Ureter (tissue), 1 donor: ENCODE measurements around the gene PRDM12. TPM values are rescaled to one million over a fixed set of nuclear protein-coding genes. Genes with fewer than 3 reads are reported as not detected.

Experiments
- DNase-seq: peaks from one replicate; pipeline ENCODE4 v3.0.0-alpha.2; 2020; ENCODE audit warnings: low spot score
- total RNA-seq: library from RNA; stranded (reverse); gene quantifications from one replicate; pipeline ENCODE4 v1.2.4, GENCODE V29; 2023
- donor health status: DM: yes; HTN: yes; CAD: no.

Gene PRDM12
- total RNA-seq, result 0.21 TPM

DNA sequence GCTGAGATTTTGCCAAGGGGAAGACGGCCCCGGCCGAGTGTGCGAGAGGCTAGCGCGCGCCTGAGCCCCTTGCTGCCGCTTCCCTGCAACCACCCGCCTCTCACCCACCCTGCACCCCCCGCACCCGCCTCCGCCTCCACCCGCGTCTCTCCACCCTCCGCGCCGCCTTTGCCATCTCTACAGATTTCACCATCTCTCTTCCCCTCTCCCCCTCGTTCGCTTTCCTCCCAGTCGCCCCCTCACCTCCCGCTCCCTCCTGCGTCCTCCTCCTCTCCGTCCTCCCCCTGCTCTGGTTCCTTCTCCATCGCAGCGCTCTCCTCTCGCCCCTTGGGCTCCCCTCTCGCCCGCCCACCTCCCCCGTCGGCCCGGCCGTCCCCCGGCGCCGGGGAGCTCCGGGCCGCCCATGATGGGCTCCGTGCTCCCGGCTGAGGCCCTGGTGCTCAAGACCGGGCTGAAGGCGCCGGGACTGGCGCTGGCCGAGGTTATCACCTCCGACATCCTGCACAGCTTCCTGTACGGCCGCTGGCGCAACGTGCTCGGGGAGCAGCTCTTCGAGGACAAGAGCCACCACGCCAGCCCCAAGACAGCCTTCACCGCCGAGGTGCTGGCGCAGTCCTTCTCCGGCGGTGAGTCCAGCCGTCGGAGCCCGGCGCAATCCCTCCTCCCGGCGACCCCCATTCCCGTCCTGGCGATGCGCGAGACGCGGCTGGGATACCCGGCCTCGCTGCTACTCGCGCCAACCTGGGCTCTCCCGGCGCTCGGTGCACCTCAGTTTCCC lies at the start of gene PRDM12:
PRDM12 (plus strand) TSS at position 344 of the 778 bp plus-strand sequence; CDS start at position 404, 60 bp downstream.
- DNase-seq, result no peak

DNA sequence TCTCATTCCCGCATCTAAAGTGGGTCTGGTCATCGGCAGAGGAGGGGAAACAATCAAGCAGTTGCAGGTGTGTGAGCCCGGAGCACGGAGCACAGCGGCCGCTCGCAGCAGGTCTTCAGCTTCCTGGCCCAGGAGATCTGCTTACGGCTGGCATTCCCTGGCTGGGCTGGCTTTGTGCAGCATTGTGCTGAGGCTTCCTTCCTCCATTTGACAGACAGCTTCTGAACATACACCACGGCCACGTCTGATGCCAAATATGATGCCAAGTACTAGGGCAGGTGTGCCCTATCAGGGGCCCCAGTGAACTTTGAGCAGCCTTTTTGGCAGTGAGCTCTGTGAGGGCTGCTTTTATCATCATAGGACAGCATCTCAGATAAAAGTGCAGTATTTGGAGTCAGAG lies 47.9 kb upstream of the PRDM12 start:
- no peak for DNase-seq

DNA sequence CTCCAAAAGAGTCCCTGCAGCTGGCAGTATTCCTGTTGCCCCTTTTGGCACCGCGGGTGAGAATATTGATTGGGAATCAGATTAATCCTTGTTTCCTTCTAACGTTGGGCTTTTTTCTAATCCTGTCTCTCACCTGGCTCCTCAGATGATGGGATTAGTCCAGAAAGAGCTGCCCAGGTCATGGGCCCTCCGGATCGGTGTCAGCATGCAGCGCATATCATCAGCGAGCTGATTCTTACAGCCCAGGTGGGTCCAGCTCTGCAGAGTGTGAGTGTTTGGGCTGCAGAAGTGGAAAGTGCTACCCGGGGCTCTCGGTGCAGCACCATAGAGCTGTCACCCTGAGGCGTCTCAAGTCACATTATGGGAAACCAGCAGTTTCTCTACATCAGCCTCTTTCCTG lies 40.9 kb upstream of the PRDM12 start:
- no peak for DNase-seq

GRCh38 chr9:130624154-130624553 lies 40.2 kb upstream of the PRDM12 start:
- DNase-seq, result no peak

- DNase-seq, result no peak
Measured at GRCh38 chr9:130626249-130626996, 38.0 kb upstream of the PRDM12 start.

DNA sequence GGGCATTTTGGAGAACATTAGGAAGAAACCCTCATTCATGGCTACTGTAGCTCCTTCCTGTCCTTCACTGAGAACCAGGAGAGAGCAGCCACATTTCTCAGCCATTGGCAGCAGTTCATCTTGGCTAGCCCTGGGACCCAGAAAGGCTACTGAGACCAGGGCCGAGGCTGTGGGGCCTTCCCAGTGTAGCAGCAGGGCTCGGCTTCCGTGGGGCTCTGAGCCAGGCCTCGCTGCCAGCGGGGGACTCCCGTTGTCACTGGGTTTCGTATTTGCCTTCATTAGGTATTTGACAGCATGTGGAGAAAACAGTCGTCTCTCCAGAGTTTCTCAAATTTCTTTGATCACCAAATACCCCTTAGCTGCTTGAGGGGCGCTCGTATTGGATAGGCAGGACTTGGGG lies 37.3 kb upstream of the PRDM12 start:
- DNase-seq, result no peak

DNA sequence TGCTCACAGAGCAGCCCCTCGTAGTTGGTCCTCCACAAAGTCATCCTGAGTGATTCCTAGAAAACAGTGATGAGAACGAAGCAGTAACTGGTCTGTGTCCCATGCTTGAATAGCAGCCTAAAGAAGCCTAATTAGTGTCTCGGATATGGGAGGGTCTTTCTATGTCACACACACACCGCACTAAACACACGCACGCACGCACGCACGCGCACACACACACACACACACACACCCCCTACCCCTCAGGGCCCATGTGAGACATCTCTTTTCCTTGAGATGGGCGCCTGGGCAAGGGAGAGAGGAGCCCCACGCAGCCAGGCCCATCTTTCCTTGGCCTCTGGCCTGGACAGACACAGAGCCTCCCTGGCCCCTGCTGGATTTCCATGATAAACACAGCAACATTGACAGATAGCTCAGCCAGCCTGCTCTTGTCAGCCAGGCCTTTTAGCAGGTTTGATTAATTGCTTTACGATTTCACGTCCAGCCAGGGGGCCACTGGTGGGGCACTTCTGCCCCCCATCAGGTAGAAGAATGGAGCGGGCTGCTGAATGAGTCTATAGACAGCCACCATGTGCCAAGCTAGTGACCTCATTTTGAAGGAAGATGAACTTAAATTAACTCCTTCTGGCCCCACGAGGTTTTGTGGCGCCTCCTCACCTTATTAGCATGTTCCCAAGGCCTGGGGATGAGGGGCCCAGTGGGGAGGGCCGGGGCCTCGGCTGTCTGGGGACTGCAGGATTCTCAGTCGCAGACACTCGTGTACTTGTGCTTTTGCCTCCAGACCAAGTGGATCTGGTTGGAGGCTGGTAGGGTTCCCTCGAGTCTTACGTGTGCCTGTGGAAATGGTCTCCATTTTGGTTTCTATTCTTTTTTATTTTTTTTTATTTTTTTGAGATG lies 36.2 kb upstream of the PRDM12 start:
- DNase-seq, result no peak

GRCh38 chr9:130629443-130630070 lies 34.8 kb upstream of the PRDM12 start:
- DNase-seq, result no peak

DNA sequence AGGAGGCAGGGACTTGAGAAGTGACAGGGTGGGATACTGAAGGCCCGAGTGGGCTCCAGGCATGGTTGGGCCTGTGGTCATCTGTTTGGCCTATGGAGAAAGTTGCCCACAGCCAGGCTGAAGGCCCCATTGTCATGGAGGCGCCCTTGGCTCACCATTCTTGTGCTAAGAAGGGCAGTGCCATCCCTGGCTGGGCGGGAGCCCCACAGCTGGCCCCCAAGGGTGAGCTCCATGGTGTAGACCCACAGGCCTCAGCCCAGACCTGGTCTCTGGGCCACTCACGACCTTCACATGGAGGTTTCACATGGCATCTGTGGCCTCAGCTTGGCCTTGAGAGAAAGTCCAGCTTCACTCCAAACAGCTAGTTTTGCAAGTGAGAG lies 34.3 kb upstream of the PRDM12 start:
- DNase-seq, result no peak

- DNase-seq, result no peak
Measured at GRCh38 chr9:130630506-130631330, 33.7 kb upstream of the PRDM12 start.

DNA sequence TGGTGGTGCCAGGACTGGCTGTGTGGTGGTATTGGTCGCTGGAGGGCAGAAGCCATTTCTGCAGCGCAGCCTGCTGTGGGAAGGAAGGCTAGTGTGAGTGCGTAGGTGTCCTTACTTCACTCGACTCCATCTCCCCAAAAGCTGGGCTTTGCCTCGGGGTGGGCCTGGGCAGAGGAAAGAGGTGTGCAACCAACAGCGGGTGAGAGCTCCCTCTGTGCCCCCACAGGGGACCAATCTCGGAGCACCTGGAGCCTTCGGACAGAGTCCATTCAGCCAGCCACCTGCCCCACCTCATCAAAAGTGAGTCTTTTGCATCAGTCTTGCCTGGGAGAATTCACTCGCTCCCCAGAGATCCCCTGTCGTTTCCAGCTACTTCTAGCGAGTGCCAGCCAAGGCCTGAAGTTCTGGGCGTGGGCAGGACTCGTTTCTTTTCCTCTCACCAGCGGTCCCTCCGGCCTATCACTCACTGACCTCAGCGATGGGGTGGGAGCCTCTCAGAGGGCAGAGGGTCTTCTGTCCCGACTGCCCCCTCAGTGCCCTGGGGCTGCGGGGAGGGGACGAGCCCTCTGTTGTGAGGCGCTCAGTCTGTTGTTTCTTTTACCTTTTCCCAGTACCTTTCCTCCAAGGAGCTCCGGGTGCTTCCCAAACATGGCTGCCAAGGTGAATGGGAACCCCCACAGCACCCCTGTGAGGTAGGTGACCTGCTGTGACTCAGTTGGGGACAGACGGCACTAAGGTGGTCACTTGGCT lies 32.9 kb upstream of the PRDM12 start:
- no peak for DNase-seq

DNA sequence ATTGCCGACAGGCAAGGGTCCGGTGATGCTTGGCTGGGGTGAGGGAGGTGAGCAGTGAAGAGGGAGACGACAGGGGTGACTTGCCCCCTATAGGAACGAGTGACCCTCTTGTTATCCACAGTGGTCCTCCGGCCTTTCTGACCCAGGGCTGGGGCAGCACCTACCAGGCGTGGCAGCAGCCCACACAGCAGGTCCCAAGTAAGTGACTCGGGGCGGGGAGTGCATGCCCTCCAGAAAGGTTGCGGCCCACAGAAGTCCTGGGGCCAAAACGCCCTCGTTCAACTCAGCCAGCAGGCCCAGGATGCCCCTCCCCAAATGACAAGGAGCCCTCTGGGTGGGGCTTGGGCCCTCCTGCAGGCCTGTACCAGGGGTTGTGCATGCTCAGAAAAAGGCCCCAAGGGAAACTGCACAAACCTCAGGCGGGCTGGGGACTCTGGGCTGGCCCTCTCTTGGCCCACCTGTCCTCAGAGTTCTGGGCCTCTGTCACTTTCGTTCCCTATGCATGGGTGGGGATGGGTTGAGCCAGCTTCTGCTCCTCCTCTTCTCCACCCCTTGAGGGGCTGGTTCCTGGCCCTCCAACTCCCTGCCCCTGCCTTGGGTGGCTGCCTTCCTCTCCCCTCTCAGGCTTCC lies 32.2 kb upstream of the PRDM12 start:
- no peak for DNase-seq

DNA sequence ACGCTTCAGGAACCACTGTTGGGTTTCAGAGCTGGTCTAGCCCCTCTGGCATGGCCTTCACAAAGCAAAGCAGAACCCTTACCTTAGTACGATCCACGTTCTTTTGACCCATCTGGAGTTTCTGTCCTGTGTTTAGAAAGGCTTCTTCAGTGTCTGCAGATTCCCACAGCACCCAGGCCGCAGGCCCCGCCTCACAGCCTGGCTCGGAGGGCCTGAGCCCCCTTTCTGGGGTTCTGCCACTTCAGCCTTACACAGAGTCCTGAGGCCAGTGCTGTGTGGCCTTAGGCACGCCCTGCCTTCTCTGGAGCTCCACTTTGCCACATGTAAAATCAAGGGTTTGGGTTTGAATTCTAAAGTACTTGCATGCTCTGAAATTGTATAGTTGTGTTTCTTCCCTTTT lies 31.6 kb upstream of the PRDM12 start:
- no peak for DNase-seq

DNA sequence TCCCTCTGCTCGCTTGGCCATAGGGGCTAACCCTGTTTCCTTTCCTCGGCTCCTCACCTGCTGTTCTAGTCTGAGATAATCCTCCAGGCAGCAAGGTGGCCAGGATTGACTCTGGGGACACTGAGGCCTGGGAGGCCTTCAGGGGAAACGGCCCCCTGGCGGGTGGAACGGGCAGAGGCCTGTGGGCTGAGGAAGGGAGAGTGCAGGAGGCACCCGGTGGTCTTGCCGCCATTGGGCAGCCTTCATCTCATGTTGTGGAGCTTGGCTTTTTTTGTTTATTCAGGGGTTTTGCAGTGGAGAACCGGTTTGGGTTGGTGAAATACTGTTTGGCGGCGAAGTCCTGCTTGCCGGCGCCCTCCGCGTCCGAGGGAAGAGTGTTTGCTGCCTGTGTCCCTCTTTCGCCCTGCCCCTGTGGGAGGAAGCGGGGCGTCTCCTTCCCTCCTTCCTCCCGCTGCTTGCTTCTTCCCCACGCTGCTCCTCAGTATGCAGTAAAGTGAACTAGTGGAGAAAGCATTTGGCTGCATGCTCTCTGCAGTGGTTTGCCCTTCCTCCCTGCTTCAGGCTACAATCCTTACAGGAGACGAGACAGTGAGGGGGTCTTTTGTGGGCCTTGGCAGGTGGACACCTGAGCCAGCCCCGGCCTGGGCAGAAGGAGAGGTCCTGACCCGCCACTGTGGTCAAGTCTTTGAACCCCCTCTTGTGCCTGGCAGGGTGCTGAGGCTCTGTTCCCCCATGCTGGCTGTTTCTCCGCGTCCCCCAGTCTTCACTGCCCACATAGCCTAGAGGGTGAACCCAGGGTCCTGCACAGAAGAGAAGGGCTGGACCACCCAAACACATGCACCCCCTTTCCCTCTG lies 30.8 kb upstream of the PRDM12 start:
- DNase-seq, result no peak

DNA sequence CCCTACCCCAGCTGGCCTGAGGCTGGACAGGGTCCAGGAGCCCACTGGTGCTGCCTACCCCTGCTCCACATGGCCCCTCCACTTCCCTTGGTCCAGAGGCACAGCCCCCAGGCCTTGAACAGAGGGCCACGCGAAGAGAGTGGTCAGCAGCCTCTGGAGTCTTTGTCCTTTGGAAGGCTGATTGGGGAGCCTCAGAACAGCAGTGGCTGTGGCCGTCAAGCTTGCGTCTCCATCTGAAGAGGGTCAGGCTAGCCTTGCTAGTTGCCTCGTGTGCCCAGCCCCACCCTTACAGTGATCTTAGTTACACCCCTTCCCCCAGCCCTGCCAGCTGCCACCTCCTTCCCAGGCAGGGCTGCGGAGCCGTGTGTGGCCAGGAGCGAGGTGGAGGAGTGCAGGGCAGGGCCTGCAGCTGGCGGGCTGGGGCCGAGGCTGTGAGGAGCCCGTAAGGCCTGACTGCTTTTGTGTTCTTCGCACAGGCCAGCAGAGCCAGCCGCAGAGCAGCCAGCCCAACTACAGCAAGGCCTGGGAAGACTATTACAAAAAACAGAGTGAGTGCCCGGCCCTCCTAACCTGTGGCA lies 30.1 kb upstream of the PRDM12 start:
- no peak for DNase-seq

GRCh38 chr9:130634801-130635200 lies 29.6 kb upstream of the PRDM12 start:
- no peak for DNase-seq

DNA sequence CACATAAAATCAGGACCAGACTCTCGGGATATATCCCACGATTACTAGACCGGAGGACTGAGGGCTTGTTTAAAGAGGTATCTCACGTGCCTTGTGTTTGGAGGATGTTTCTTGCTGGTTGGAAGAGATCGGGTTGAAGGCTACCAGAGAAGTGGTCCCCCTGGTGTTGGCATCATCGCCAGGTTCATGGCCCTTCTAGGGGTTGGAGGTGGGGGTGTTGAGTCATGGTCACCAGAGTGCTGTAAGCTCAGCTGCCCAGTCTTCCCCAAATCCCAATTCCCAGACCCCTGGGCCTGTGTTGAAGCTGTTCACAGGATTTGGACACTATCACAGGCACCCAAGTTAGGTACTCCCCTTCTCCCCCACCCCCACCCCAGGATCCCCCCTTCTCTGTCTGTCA lies 29.1 kb upstream of the PRDM12 start:
- DNase-seq, result no peak
